T-helper 2 cell treated with Interferon-gamma antibody and Interleukin-4, amounts not matched to agents 5 μg/mL and 100 μg/mL, for 36 hours (primary cell): ENCODE data around the gene BCAS3.
"Not testable (repeated sequence)": the region's sequence is repeated elsewhere in the genome, so short reads cannot be mapped to it uniquely, and the experiment has no call there.

Experiments used
- DNase-seq: peaks from one replicate; pipeline ENCODE4 v3.0.0; 2021; ENCODE audit warnings: low spot score
- H3K27ac Mint-ChIP-seq: one replicate; pipeline ENCODE4 v1.8.0; 2021; ENCODE audit warnings: mild to moderate bottlenecking, mixed read lengths
- H3K27me3 Mint-ChIP-seq: one replicate; pipeline ENCODE4 v1.8.0; 2021; ENCODE audit warnings: low read depth, mixed read lengths
- H3K36me3 Mint-ChIP-seq: one replicate; pipeline ENCODE4 v1.8.0; 2021; ENCODE audit warnings: low read depth, mixed read lengths
- H3K4me1 Mint-ChIP-seq: one replicate; pipeline ENCODE4 v1.8.0; 2021; ENCODE audit warnings: low read depth, mixed read lengths
- H3K4me3 Mint-ChIP-seq: one replicate; pipeline ENCODE4 v1.8.0; 2022; ENCODE audit warnings: mild to moderate bottlenecking, moderate library complexity, mixed read lengths
- H3K9me3 Mint-ChIP-seq: one replicate; pipeline ENCODE4 v1.8.0; 2021; ENCODE audit warnings: mixed read lengths

Gene BCAS3

GRCh38 chr17:61431594-61432311 is 754.1 kb downstream of the BCAS3 start:
- Mint-ChIP-seq H3K4me1 (no peaks in the 10 kb centered on the region), H3K36me3 (no peaks in the 10 kb centered on the region), H3K4me3 (no peak overlapping the region), H3K9me3 (no peaks in the 10 kb centered on the region), H3K27me3 (peaks cover 46% of the 10 kb centered on the region), H3K27ac (no peak overlapping the region)
- no peak for DNase-seq

- no peak overlapping the region for H3K4me3 Mint-ChIP-seq
- peaks cover 51% of the 10 kb centered on the region for H3K27me3 Mint-ChIP-seq
- H3K4me1 Mint-ChIP-seq, result peaks cover 4% of the 10 kb centered on the region
- no peak overlapping the region for H3K27ac Mint-ChIP-seq
- H3K9me3 Mint-ChIP-seq, result peaks cover 9% of the 10 kb centered on the region
- DNase-seq, result no peak
- H3K36me3 Mint-ChIP-seq, result no peaks in the 10 kb centered on the region
Measured at GRCh38 chr17:61436273-61436672, 758.6 kb downstream of the BCAS3 start.

GRCh38 chr17:61436995-61437704 is 759.5 kb downstream of the BCAS3 start:
- H3K4me1 Mint-ChIP-seq, result peaks cover 4% of the 10 kb centered on the region
- H3K27me3 Mint-ChIP-seq, result peaks cover 48% of the 10 kb centered on the region
- no peak overlapping the region for H3K27ac Mint-ChIP-seq
- DNase-seq, result no peak
- H3K36me3 Mint-ChIP-seq, result no peaks in the 10 kb centered on the region
- H3K9me3 Mint-ChIP-seq, result peaks cover 9% of the 10 kb centered on the region
- H3K4me3 Mint-ChIP-seq, result no peak overlapping the region

GRCh38 chr17:61440697-61441096 is 763.0 kb downstream of the BCAS3 start:
- Mint-ChIP-seq H3K9me3 (peaks cover 9% of the 10 kb centered on the region), H3K27ac (no peak overlapping the region), H3K36me3 (no peaks in the 10 kb centered on the region), H3K27me3 (peaks cover 33% of the 10 kb centered on the region), H3K4me1 (peaks cover 4% of the 10 kb centered on the region), H3K4me3 (no peak overlapping the region)
- no peak for DNase-seq

- H3K27me3 Mint-ChIP-seq, result peaks cover 33% of the 10 kb centered on the region
- not testable (repeated sequence) for H3K4me3 Mint-ChIP-seq, H3K27ac Mint-ChIP-seq, H3K9me3 Mint-ChIP-seq, H3K4me1 Mint-ChIP-seq, DNase-seq, H3K36me3 Mint-ChIP-seq
Measured at GRCh38 chr17:61441507-61441906, 763.9 kb downstream of the BCAS3 start.

- Mint-ChIP-seq H3K36me3 (no peaks in the 10 kb centered on the region), H3K27ac (no peak overlapping the region), H3K4me3 (no peak overlapping the region), H3K27me3 (peaks cover 36% of the 10 kb centered on the region), H3K4me1 (peaks cover 4% of the 10 kb centered on the region), H3K9me3 (peaks cover 4% of the 10 kb centered on the region)
- no peak for DNase-seq
Measured at GRCh38 chr17:61442136-61442775, 764.6 kb downstream of the BCAS3 start.
